Spinal cord (tissue), 10 donors: ENCODE data around the gene MEIOB. TPM values are rescaled to one million over a fixed set of nuclear protein-coding genes. Genes with fewer than 3 reads are reported as not detected.
"Not testable (repeated sequence)": the region's sequence is repeated elsewhere in the genome, so short reads cannot be mapped to it uniquely, and the experiment has no call there.

ENCODE experiments used
- DNase-seq, 6 donors: peaks; one replicate each; pipeline versions ENCODE4 v3.0.0 to v3.0.0-alpha.2; 2013 to 2015; ENCODE audit warnings: low spot score in 6 of 6, low read depth in 4 of 6
- H3K27ac ChIP-seq: one replicate; pipeline ENCODE4 v1.5.1; 2013; ENCODE audit warnings: low read depth, low read length, control low read depth
- H3K27me3 ChIP-seq: one replicate; pipeline ENCODE4 v1.6.1; 2013; ENCODE audit warnings: low read length; ENCODE audit not compliant: control insufficient read depth, insufficient read depth
- H3K36me3 ChIP-seq: one replicate; pipeline ENCODE4 v1.6.1; 2013; ENCODE audit warnings: low read length; ENCODE audit not compliant: control insufficient read depth, insufficient read depth
- H3K4me1 ChIP-seq: one replicate; pipeline ENCODE4 v1.6.1; 2013; ENCODE audit warnings: low read length; ENCODE audit not compliant: control insufficient read depth, insufficient read depth
- H3K4me3 ChIP-seq: one replicate; pipeline ENCODE4 v1.5.1; 2013; ENCODE audit warnings: low read depth, low read length, control low read depth
- H3K9me3 ChIP-seq: one replicate; pipeline ENCODE4 v1.6.1; 2013; ENCODE audit warnings: low read length; ENCODE audit not compliant: control insufficient read depth, insufficient read depth
- WGBS: methylation state at CpG from one replicate; pipeline ENCODE4 v1.1.5; 2013; ENCODE audit warnings: missing lambda C conversion rate; ENCODE audit not compliant: insufficient coverage; 5-methylcytosine and 5-hydroxymethylcytosine counted together
- polyA plus RNA-seq, 2 donors: library from polyadenylated mRNA; unstranded; fragments of 120-200 nt; gene quantifications; one replicate each; pipeline ENCODE4 v1.2.1, GENCODE V29; 2013; ENCODE audit not compliant: insufficient read length in 2 of 2
- total RNA-seq, 2 donors: library from RNA; depleted of rRNA in 1 of 2; stranded (reverse); fragments of 120-200 nt in 1 of 2; fragments of >200 nt in 1 of 2; gene quantifications; one replicate each; pipeline versions ENCODE4 v1.2.3 to v1.2.4, GENCODE V29; 2013 to 2014
- donor health status: healthy.

The MEIOB gene
- total and polyA plus RNA-seq, 4 donors = 0.83 to 2.6 (median 1.5) TPM

DNA sequence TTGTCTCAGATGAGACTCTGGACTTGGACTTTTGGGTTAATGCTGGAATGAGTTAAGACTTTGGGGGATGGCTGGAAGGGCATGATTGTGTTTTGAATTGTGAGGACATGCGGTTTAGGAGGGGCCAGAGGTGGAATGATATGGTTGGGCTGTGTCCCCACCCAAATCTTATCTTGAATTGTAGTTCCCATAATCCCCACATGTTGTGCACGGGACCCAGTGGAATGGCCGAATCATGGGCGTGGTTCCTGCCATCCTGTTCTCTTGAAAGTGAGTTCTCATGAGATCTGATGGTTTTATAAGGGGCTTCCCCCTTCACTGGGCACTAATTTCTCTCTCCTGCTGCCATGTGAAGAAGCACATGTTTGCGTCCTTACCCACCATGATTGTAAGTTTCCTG is 72.7 kb downstream of the MEIOB start:
- DNase-seq, H3K4me1 ChIP-seq, H3K27me3 ChIP-seq, H3K27ac ChIP-seq, H3K4me3 ChIP-seq, H3K9me3 ChIP-seq: not testable (repeated sequence)
- H3K36me3 ChIP-seq = peaks cover 10% of the 10 kb centered on the region
- no CpG with 5 or more reads among the region's 5 CpGs for WGBS

- no peaks in the 10 kb centered on the region for H3K27me3 ChIP-seq
- H3K4me3 ChIP-seq = no peak overlapping the region
- 84% methylated on average over 27 of the region's 32 CpGs for WGBS
- H3K9me3 ChIP-seq = peaks cover 5% of the 10 kb centered on the region
- H3K36me3 ChIP-seq = peaks cover 52% of the 10 kb centered on the region
- H3K27ac ChIP-seq = no peak overlapping the region
- no peak for DNase-seq
- no peaks in the 10 kb centered on the region for H3K4me1 ChIP-seq
These were observed 76.9 kb downstream of the MEIOB start for GRCh38 chr16:1794908-1795666.

GRCh38 chr16:1794221-1794871 is 77.6 kb downstream of the MEIOB start:
- H3K36me3 ChIP-seq = peaks cover 59% of the 10 kb centered on the region
- H3K4me3 ChIP-seq = no peak overlapping the region
- no peaks in the 10 kb centered on the region for H3K27me3 ChIP-seq
- H3K4me1 ChIP-seq = no peaks in the 10 kb centered on the region
- H3K9me3 ChIP-seq = peaks cover 5% of the 10 kb centered on the region
- WGBS = 69% methylated on average over 18 of the region's 18 CpGs
- no peak overlapping the region for H3K27ac ChIP-seq
- DNase-seq = no peak

DNA sequence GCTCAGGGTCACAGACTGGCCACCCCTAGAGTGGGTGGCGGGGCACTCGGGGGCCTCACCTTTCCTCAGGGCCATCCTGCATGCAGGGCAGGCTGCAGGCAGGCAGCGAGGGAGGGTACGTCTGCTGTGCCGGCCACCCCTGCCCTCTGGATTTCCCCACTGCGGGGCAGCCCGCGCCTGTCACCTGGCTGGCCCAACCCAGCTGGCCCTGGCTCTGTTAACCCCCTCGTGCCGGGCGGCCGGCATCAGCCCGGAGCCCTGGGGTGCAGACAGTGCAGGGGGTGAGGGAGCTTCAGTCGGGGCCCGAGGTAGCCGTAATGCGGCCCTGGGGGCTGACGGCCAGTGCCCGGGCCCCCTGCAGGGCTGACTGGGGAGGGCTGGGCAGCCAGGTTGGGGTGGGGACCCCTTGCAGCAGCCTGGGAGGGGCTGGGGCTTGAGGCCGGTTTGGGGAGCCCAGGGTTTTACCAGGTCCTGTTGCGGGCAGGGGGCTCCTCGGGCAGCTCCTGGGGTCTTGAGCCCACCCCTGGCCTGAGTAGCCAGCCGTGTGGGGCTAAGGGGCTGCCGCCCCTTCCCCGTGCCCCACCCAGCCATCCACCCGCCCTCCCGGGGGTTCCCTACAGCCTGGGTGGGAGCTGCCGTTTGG is 78.3 kb downstream of the MEIOB start, which contains the start of gene IGFALS:
Gene IGFALS, minus strand, starts transcription at position 128 of the 643 bp plus-strand sequence. Its CDS starts 53 bp downstream, at position 75.
- WGBS = 70% methylated on average over 28 of the region's 28 CpGs
- Histone ChIP-seq H3K27ac (no peak within 1 kb of the TSS), H3K27me3 (no peaks in the 10 kb centered on the region), H3K4me1 (no peaks in the 10 kb centered on the region), H3K4me3 (no peak within 1 kb of the TSS), H3K36me3 (peaks cover 66% of the 10 kb centered on the region), H3K9me3 (peaks cover 5% of the 10 kb centered on the region)
- DNase-seq = no peak

- H3K4me1 ChIP-seq = no peaks in the 10 kb centered on the region
- DNase-seq = no peak
- peaks cover 72% of the 10 kb centered on the region for H3K36me3 ChIP-seq
- WGBS = 89% methylated on average over 32 of the region's 33 CpGs
- H3K27ac ChIP-seq = no peak overlapping the region
- H3K4me3 ChIP-seq = no peak overlapping the region
- H3K27me3 ChIP-seq = no peaks in the 10 kb centered on the region
- peaks cover 3% of the 10 kb centered on the region for H3K9me3 ChIP-seq
These were observed 79.0 kb downstream of the MEIOB start for GRCh38 chr16:1792836-1793577.

DNA sequence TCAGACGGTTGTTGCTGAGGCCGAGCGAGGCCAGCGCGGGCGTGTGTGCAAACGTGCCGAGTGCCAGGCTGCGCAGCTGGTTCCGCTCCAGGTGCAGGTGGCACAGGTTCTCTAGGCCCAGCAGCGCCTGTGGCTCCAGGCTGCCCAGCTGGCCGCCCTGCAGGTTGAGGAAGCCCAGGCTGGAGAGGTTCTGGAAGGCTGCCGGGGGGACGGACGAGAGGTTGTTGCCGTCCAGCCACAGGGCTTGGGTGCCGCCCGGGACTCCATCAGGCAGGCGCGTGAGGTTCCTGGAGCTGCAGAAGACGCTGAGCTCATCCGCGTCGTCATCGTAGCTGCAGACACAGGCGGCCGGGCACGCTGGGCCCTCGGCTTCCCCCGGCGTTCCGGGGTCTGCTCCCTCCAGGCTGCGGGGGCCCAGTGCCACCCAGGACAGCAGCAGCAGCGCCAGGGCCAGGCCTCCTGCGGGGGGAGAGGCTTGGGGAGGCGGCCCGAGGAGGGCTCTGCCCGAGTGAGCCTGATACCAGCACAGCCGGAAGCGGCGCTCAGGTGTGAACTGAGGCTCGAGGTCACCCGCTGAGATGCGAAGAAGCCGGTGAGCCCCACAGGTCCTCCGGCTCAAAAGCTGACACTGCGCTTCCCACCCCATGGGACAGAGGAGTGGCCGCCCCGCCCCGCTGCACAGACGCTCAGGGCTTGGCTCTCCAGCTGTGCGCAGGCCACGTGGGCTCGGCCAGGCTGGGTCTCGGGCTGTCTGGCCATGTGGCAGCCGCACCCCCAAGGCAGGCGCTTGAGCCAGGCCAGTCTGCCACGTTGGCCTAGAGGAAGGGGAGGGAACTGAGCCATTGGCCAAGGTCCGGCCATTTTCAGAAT is 79.8 kb downstream of the MEIOB start:
- DNase-seq = no peak
- Histone ChIP-seq H3K36me3 (peaks cover 81% of the 10 kb centered on the region), H3K27ac (no peak overlapping the region), H3K9me3 (no peaks in the 10 kb centered on the region), H3K4me1 (no peaks in the 10 kb centered on the region), H3K4me3 (no peak overlapping the region), H3K27me3 (no peaks in the 10 kb centered on the region)
- WGBS = 88% methylated on average over 59 of the region's 59 CpGs

DNA sequence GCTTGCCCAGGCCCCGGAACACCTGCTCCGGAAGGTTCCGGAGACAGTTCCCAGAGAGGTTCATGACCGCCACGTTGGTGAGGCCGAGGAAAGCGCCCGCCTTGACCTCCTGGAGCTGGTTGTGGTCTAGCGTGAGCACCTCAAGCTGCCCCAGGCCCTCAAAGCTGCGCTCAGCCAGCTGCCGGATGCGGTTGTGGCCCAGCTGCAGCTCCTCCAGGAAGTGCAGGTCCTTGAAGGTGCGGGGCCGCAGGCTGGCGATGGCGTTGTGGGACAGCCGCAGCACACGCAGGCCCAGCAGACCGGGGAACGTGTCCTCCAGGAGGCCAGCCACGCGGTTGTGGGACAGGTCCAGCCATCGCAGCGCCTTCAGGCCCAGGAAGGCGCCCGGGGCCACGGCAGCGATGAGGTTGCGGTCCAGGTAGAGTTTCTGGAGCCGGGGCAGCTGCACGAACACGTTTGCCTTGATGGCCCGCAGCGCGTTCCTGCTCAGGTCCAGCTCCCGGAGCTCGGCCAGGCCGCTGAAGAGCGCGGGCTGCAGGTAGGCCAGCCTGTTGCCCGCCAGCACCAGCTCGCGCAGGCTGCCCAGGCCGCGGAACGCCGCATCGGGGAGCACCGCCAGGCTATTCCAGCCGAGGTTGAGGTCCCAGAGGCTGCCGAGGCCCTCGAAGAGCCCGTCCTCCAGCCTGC is 80.6 kb downstream of the MEIOB start:
- no peak overlapping the region for H3K4me3 ChIP-seq
- peaks cover 89% of the 10 kb centered on the region for H3K36me3 ChIP-seq
- no peak overlapping the region for H3K27ac ChIP-seq
- no peaks in the 10 kb centered on the region for H3K9me3 ChIP-seq
- WGBS = 96% methylated on average over 53 of the region's 53 CpGs
- no peak for DNase-seq
- H3K4me1 ChIP-seq = no peaks in the 10 kb centered on the region
- no peaks in the 10 kb centered on the region for H3K27me3 ChIP-seq

DNA sequence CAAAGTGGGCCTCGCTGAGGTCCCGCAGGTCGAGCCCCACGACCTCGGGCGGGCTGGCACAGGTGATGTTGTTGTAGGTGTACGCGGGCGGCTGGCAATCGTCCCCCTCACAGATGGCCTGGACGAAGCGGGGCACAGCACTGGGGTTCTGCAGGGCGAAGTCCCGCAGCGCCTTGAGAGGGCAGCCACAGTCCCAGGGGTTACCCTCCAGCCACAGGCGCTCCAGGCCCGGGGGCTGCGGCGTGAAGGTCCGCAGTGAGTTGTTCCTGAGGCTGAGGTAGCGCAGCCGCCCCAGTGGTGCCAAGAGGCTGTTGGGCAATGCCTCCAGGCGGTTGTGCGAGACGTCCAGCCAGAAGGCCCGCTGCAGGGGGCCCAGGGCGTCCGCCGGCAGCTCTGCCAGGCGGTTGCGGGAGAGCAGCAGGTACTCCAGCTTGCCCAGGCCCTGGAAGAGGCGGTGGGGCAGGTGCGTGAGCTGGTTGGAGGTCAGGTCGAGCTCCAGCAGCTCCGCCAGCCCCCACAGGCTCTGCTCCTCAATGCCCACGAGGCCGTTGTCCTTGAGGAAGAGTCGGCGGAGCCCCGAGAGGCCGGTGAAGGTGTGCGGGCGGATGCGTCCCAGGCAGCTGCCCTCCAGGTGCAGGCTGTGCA is 81.2 kb downstream of the MEIOB start:
- Histone ChIP-seq H3K9me3 (no peaks in the 10 kb centered on the region), H3K27me3 (no peaks in the 10 kb centered on the region), H3K27ac (no peak overlapping the region), H3K4me3 (no peak overlapping the region), H3K36me3 (peaks cover 95% of the 10 kb centered on the region), H3K4me1 (no peaks in the 10 kb centered on the region)
- no peak for DNase-seq
- WGBS = 95% methylated on average over 44 of the region's 44 CpGs
